Skeletal muscle tissue (tissue), 4 donors: ENCODE data around the gene PROSER3. TPM values are rescaled to one million over a fixed set of nuclear protein-coding genes. Genes with fewer than 3 reads are reported as not detected.
A peak's percentile ranks its signal among the peaks of the same experiment; 100 is the strongest.

Experiments used
- H3K27ac ChIP-seq: one replicate; pipeline ENCODE4 v1.7.0; 2013; ENCODE audit warnings: mild to moderate bottlenecking, low read depth, low read length, inconsistent platforms
- H3K27me3 ChIP-seq, 3 donors: one replicate each; pipeline ENCODE4 v1.7.0; 2013; ENCODE audit warnings: low read length in 3 of 3; ENCODE audit not compliant: control insufficient read depth in 3 of 3, insufficient read depth in 3 of 3
- H3K36me3 ChIP-seq, 3 donors: one replicate each; pipeline ENCODE4 v1.7.0; 2013; ENCODE audit warnings: low read length in 3 of 3; ENCODE audit not compliant: control insufficient read depth in 3 of 3, insufficient read depth in 3 of 3
- H3K4me1 ChIP-seq, 3 donors: one replicate each; pipeline ENCODE4 v1.7.0; 2013; ENCODE audit warnings: low read length in 3 of 3, mild to moderate bottlenecking in 3 of 3; ENCODE audit not compliant: control insufficient read depth in 3 of 3, insufficient read depth in 3 of 3
- H3K4me3 ChIP-seq, 3 donors: one replicate each; pipeline ENCODE4 v1.7.0; 2013; ENCODE audit warnings: low read length in 3 of 3
- H3K9ac ChIP-seq, 3 donors: one replicate each; pipeline ENCODE4 v1.7.0; 2013; ENCODE audit warnings: low read length in 3 of 3, mild to moderate bottlenecking in 3 of 3, moderate library complexity in 2 of 3, low read depth in 1 of 3
- H3K9me3 ChIP-seq, 3 donors: one replicate each; pipeline ENCODE4 v1.7.0; 2013; ENCODE audit warnings: low read length in 3 of 3; ENCODE audit not compliant: control insufficient read depth in 3 of 3
- total RNA-seq: library from RNA; depleted of rRNA; stranded (reverse); fragments of >200 nt; gene quantifications from one replicate; pipeline ENCODE4 v1.2.3, GENCODE V29; 2014
- donor health status: Osteomylitis.

PROSER3 gene
- total RNA-seq, 1 donor from 2014 or later: 1.0 TPM

GRCh38 chr19:35738021-35738886, 19.7 kb upstream of the PROSER3 start:
- Histone ChIP-seq H3K27ac (no peak overlapping the region), H3K4me1 (peaks cover 7 to 29% (median 18%) of the 10 kb centered on the region in 3 donors), H3K27me3 (no peaks in the 10 kb centered on the region), H3K4me3 (no peak overlapping the region), H3K36me3 (peaks cover 56 to 63% (median 60%) of the 10 kb centered on the region in 3 donors), H3K9ac (no peak overlapping the region), H3K9me3 (no peaks in the 10 kb centered on the region)

DNA sequence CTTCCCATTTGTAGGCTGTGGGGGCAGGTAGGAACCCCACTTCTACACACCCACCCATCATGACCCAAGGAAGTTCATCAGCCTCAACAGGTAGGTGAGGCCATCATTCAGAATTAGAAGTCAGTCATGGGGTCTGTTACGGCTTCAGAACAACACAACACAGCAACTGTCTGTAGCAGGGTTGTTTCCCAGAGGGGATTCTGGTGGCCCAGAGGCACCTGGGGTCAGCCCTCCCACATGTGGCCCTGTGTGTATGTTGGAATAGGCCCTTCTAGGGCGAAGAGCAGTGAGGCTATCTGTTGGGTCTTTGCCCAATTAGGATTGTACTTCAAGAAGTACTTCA, 19.1 kb upstream of the PROSER3 start:
- Histone ChIP-seq H3K36me3 (peaks cover 51 to 60% (median 58%) of the 10 kb centered on the region in 3 donors), H3K4me3 (no peak overlapping the region), H3K9ac (no peak overlapping the region), H3K9me3 (no peaks in the 10 kb centered on the region), H3K27me3 (no peaks in the 10 kb centered on the region), H3K27ac (no peak overlapping the region), H3K4me1 (peaks cover 7 to 32% (median 20%) of the 10 kb centered on the region in 3 donors)

DNA sequence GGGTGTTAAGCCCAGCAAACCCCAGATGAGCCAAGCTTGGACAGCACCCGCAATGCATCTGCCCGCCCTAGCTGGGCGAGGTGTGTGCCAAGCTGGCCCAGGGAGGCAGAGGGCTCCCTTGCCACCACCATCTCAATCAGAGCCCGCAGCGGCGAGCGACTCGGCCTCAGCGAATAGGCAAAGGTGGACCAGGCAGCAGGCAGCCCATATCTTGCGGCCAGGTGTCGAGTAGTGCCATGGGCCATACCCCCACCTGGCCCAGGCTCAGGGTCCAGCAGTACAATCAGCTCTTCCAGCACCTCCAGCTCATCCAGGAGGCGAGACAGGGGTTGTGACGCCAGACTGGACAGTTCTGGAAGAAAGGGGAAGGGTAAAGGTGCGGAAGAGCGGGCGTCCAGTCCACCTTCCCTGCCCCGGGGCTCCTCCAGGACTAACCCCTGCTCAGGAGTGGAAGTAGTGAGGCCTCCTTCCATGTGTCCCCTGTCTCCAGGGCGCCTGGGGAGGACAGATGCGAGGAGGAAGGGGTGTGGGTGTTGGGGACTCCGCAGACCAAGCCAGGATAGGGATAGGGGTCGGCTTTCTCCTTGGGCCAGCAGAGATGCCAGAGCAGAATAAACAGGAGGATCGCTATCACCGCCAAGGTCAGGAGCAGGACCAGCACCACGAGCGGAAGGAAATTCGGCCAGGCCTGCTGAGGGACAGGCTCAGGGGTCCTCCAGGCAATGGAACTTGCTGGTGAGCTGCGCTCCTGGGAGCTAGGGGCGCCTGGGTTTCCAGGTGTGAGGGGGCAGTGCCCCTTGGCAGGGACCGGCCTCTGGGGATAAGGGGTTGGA, 18.5 kb upstream of the PROSER3 start:
- Histone ChIP-seq H3K4me3 (peak overlapping the region; percentile 85 to 88 (median 86)), H3K36me3 (peaks cover 45 to 55% (median 54%) of the 10 kb centered on the region in 3 donors), H3K27me3 (no peaks in the 10 kb centered on the region), H3K4me1 (peaks cover 14 to 39% (median 27%) of the 10 kb centered on the region in 3 donors), H3K27ac (peak overlapping the region; percentile 87), H3K9ac (peak overlapping the region; percentile 30 to 87 (median 79)), H3K9me3 (no peaks in the 10 kb centered on the region)

GRCh38 chr19:35740108-35740422, 17.9 kb upstream of the PROSER3 start:
- Histone ChIP-seq H3K4me1 (peaks cover 16 to 45% (median 29%) of the 10 kb centered on the region in 3 donors), H3K27ac (peak overlapping the region; percentile 87), H3K36me3 (peaks cover 40 to 50% (median 49%) of the 10 kb centered on the region in 3 donors), H3K9ac (peak overlapping the region; percentile 30 to 87 (median 79)), H3K9me3 (no peaks in the 10 kb centered on the region), H3K27me3 (no peaks in the 10 kb centered on the region), H3K4me3 (peak overlapping the region; percentile 85 to 88 (median 86))

DNA sequence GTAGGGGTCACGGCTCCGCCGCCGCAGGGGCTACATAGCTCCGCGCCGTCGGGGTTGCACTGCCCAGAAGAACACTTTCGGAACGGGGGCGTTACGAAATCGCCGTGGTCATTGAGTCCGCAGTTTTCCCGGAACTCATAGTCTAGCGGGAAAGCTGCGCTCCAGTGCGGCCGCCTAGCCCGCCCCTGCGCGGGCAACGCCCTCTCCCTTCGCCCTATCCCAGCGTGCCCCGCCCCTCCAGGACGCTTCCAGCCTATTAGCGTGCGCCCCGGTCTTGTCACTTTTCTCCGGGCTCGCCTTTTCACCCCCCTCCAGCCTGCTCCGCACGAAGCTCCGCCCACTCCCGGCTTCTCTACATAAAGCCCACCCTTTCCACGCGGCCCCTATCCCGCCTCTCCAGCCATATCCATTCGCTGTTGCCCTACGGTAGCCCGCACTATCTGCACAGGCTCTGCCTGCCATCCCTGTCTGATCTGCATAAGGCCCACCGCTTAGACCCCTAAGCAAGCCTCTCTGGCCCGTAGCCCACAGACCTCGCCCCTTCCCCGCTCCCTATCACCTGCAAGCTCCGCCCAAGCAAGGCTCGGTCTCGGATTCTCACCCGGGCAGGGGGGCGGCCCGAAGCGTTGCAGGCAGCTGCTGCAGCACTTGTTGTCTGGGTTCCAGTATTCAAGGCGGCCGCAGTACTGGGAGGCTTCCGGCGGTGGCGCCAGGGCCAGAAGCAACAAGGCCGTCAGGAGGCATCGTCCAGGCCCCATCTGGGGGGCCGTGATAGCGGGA, 17.4 kb upstream of the PROSER3 start:
- no peaks in the 10 kb centered on the region for H3K9me3 ChIP-seq
- H3K36me3 ChIP-seq: peaks cover 35 to 44% (median 44%) of the 10 kb centered on the region in 3 donors
- peak overlapping the region; percentile 80 to 87 (median 81) for H3K9ac ChIP-seq
- H3K27me3 ChIP-seq: no peaks in the 10 kb centered on the region
- H3K27ac ChIP-seq: peak overlapping the region; percentile 87
- H3K4me3 ChIP-seq: peak overlapping the region; percentile 85 to 88 (median 86)
- peaks cover 16 to 46% (median 30%) of the 10 kb centered on the region in 3 donors for H3K4me1 ChIP-seq

- H3K27ac ChIP-seq: peak overlapping the region; percentile 87
- H3K4me1 ChIP-seq: peaks cover 21 to 52% (median 35%) of the 10 kb centered on the region in 3 donors
- H3K9ac ChIP-seq: peak overlapping the region; percentile 80 to 87 (median 81)
- H3K27me3 ChIP-seq: no peaks in the 10 kb centered on the region
- peaks cover 33 to 44% (median 43%) of the 10 kb centered on the region in 3 donors for H3K36me3 ChIP-seq
- no peaks in the 10 kb centered on the region for H3K9me3 ChIP-seq
- H3K4me3 ChIP-seq: peak overlapping the region; percentile 85 to 88 (median 86)
These were observed 16.8 kb upstream of the PROSER3 start for GRCh38 chr19:35741203-35741515.

GRCh38 chr19:35742121-35742724, 15.8 kb upstream of the PROSER3 start, which contains the start of gene IGFLR1:
TSS of gene IGFLR1 (minus strand) at chr19:35742452. CDS start at chr19:35741180, 1,272 bp downstream.
- H3K9me3 ChIP-seq: no peaks in the 10 kb centered on the region
- no peaks in the 10 kb centered on the region for H3K27me3 ChIP-seq
- H3K4me1 ChIP-seq: peaks cover 27 to 57% (median 40%) of the 10 kb centered on the region in 3 donors
- peak within 1 kb of the TSS; percentile 27 to 41 (median 32) for H3K9ac ChIP-seq
- peak within 1 kb of the TSS; percentile 64 for H3K27ac ChIP-seq
- peaks cover 26 to 34% (median 33%) of the 10 kb centered on the region in 3 donors for H3K36me3 ChIP-seq
- peak within 1 kb of the TSS; percentile 22 to 35 (median 24) for H3K4me3 ChIP-seq

- Histone ChIP-seq H3K4me3 (peak overlapping the region; percentile 88 to 98 (median 94)), H3K27ac (peak overlapping the region; percentile 100)
These were observed 14.1 kb upstream of the PROSER3 start for GRCh38 chr19:35743640-35744429.

More at GRCh38 chr19:35743640-35744429, 14.1 kb upstream of the PROSER3 start:
- Histone ChIP-seq H3K9me3 (no peaks in the 10 kb centered on the region), H3K27me3 (no peaks in the 10 kb centered on the region), H3K9ac (peak overlapping the region in 2 of 3 donors; percentile 94 to 96), H3K4me1 (peaks cover 34 to 62% (median 45%) of the 10 kb centered on the region in 3 donors), H3K36me3 (peaks cover 13 to 19% (median 17%) of the 10 kb centered on the region in 3 donors)
